PC-3 (cell line): Measurements from ENCODE around the gene AOAH. TPM values are rescaled to one million over a fixed set of nuclear protein-coding genes. Genes with fewer than 3 reads are reported as not detected.

Experiments
- ATAC-seq: fragments of 200-7000 bp; cut with Tn5 transposase; 2 replicates; pipeline ENCODE4 v1.9.1; 2020; ENCODE audit warnings: mild to moderate bottlenecking, moderate library complexity
- BruUV-seq: library from RNA; stranded (reverse); fragments of 400-500 nt; replicated peaks from 2 replicates; lab custom pipeline; 2021; lab: Mats Ljungman, UMichigan
- CTCF ChIA-PET: fragments of 300-600 bp; sonication (Branson Sonifier 250); formaldehyde crosslinking; loops from one replicate; lab custom pipeline; 2022; ENCODE audit warnings: antibody characterized with exemption; lab: Charles Lee
- POLR2A ChIA-PET: fragments of 300-600 bp; sonication (Branson Sonifier 250); formaldehyde crosslinking; loops from one replicate; lab custom pipeline; 2022; ENCODE audit warnings: antibody characterized with exemption; ENCODE audit not compliant: unreplicated experiment; lab: Charles Lee
- DNase-seq: peaks from one replicate; pipeline ENCODE4 v3.0.0-alpha.2; 2015
- H2AFZ ChIP-seq: fragments of 300-600 bp; sonication (generic); 2 replicates; pipeline ENCODE4 v1.6.0; 2016; ENCODE audit warnings: antibody characterized with exemption, low read length
- H3F3A ChIP-seq: fragments of 300-600 bp; sonication (generic); one replicate; pipeline ENCODE4 v1.6.0; 2017; ENCODE audit warnings: antibody characterized with exemption, low read length, control low read depth, mild to moderate bottlenecking; ENCODE audit not compliant: unreplicated experiment
- H3K27ac ChIP-seq: fragments of 300-600 bp; sonication (generic); 2 replicates; pipeline ENCODE4 v1.5.1; 2016; ENCODE audit warnings: mild to moderate bottlenecking, low read length
- H3K27me3 ChIP-seq: fragments of 300-600 bp; sonication (generic); 2 replicates; pipeline ENCODE4 v1.6.1; 2016; ENCODE audit warnings: low read length, mixed read lengths
- H3K36me3 ChIP-seq: fragments of 300-600 bp; sonication (generic); 2 replicates; pipeline ENCODE4 v1.6.1; 2016; ENCODE audit warnings: low read depth, mixed run types, low read length, mixed read lengths
- H3K4me1 ChIP-seq: fragments of 300-600 bp; sonication (generic); 2 replicates; pipeline ENCODE4 v1.5.1; 2016; ENCODE audit warnings: low read length; ENCODE audit not compliant: insufficient read depth
- H3K4me2 ChIP-seq: fragments of 300-600 bp; sonication (generic); 2 replicates; pipeline ENCODE4 v1.6.0; 2016; ENCODE audit warnings: low read length
- H3K4me3 ChIP-seq: fragments of 300-600 bp; sonication (generic); 2 replicates; pipeline ENCODE4 v1.5.1; 2016; ENCODE audit warnings: mild to moderate bottlenecking, low read length, mixed read lengths
- H3K79me2 ChIP-seq: fragments of 300-600 bp; sonication (generic); 2 replicates; pipeline ENCODE4 v1.6.1; 2017; ENCODE audit warnings: low read length, mixed read lengths
- H3K9ac ChIP-seq: fragments of 300-600 bp; sonication (generic); 2 replicates; pipeline ENCODE4 v1.6.0; 2016; ENCODE audit warnings: mild to moderate bottlenecking, low read length
- H3K9me2 ChIP-seq: fragments of 300-600 bp; sonication (generic); replicated peaks from 2 replicates; pipeline ENCODE4 v1.6.1; 2016; ENCODE audit warnings: mixed run types, low read length, mixed read lengths
- H3K9me3 ChIP-seq: fragments of 300-600 bp; sonication (generic); 2 replicates; pipeline ENCODE4 v1.6.1; 2016; ENCODE audit warnings: low read length, mixed read lengths
- H4K20me1 ChIP-seq: fragments of 300-600 bp; sonication (generic); 2 replicates; pipeline ENCODE4 v1.6.1; 2016; ENCODE audit warnings: low read length, mixed read lengths
- EZH2 ChIP-seq: fragments of 300-600 bp; sonication (generic); IDR thresholded peaks from one replicate; pipeline ENCODE4 v1.6.1; 2017; ENCODE audit warnings: antibody characterized with exemption, mild to moderate bottlenecking, low read length; ENCODE audit not compliant: unreplicated experiment
- EZH2phosphoT487 ChIP-seq: fragments of 300-600 bp; sonication (generic); IDR thresholded peaks from 2 replicates; pipeline ENCODE4 v1.6.1; 2018; ENCODE audit warnings: mild to moderate bottlenecking, antibody characterized with exemption, low read length, borderline replicate concordance
- intact Hi-C: fragments of 100-400 bp; cut with micrococcal nuclease; formaldehyde crosslinking; loops from 2 replicates; pipeline ENCODE4 v1.9.0; 2023
- total RNA-seq: library from RNA; depleted of rRNA; stranded (reverse); fragments of >200 nt; gene quantifications from 2 replicates; pipeline ENCODE4 v1.2.3, GENCODE V29; 2014
- TF ChIP-seq, protein P1 (sequence below): fragments of 300-600 bp; sonication (generic); conservative IDR thresholded peaks from 2 replicates; pipeline ENCODE4 v1.5.1; 2017; ENCODE audit warnings: antibody characterized with exemption, low read depth, mild to moderate bottlenecking, low read length

Gene AOAH
- total RNA-seq, 1 experiment from 2014 or later = not detected

DNA sequence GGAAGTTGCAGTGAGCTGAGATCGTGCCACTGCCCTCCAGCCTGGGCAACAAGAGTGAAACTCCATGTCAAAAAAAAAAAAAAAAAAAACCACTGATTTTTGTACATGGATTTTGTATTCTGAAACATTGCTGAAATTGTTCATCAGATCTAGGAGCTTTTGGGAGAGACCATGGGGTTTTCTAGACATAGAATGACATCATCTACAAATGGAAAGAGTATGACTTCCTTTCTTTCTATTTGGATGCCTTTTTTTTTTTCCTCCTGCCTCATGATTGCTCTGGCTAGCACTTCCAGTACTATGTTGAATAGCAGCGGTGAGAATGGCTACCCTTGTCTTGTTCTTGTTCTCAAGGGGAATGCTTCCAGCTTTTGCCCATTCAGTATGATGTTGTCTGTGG is 245.5 kb downstream of the AOAH start:
- no peaks in the 10 kb centered on the region for H4K20me1 ChIP-seq
- no peak for DNase-seq
- ChIA-PET POLR2A (no interaction called here), CTCF (no interaction called here)
- TF ChIP-seq EZH2phosphoT487 = no peak
- TF ChIP-seq EZH2 = no peak
- TF ChIP-seq, protein P1, sequence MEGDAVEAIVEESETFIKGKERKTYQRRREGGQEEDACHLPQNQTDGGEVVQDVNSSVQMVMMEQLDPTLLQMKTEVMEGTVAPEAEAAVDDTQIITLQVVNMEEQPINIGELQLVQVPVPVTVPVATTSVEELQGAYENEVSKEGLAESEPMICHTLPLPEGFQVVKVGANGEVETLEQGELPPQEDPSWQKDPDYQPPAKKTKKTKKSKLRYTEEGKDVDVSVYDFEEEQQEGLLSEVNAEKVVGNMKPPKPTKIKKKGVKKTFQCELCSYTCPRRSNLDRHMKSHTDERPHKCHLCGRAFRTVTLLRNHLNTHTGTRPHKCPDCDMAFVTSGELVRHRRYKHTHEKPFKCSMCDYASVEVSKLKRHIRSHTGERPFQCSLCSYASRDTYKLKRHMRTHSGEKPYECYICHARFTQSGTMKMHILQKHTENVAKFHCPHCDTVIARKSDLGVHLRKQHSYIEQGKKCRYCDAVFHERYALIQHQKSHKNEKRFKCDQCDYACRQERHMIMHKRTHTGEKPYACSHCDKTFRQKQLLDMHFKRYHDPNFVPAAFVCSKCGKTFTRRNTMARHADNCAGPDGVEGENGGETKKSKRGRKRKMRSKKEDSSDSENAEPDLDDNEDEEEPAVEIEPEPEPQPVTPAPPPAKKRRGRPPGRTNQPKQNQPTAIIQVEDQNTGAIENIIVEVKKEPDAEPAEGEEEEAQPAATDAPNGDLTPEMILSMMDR = no peak
- intact Hi-C loops = no loop called here
- no peak overlapping the region for H3K27ac ChIP-seq
- no TSS peak for BruUV-seq
- no peaks in the 10 kb centered on the region for H3K79me2 ChIP-seq
- H3K27me3 ChIP-seq = peaks cover 15% of the 10 kb centered on the region
- H3K4me2 ChIP-seq = no peak overlapping the region
- H3K4me3 ChIP-seq = no peak overlapping the region
- no peaks in the 10 kb centered on the region for H3K36me3 ChIP-seq
- H3K9ac ChIP-seq = no peak overlapping the region
- ATAC-seq = no peak
- no peak overlapping the region for H2AFZ ChIP-seq
- no peaks in the 10 kb centered on the region for H3K9me3 ChIP-seq
- no peaks in the 10 kb centered on the region for H3K9me2 ChIP-seq
- H3F3A ChIP-seq = no peaks in the 10 kb centered on the region
- 0 out of 2 replicates have a peak, but pooled peaks cover 7% of the 10 kb centered on the region for H3K4me1 ChIP-seq

DNA sequence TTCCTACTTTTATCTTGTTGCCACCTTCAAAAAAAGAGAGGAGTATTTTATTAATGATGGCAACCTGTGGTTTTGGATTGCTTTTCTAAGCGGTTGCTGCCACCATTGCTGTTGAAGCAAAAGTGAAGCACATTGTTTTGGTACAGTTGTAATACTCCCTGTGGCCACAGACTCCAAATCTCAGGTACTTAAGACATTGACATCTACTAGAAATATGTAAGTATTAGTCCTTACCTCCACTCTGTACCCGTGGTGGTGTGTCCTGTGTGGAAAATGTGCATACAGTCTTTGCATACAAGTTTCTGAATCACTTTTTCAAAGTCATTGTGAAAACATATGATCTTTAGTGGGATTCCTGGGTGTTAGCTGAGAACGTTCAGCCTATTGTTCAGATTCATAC is 248.9 kb downstream of the AOAH start:
- Histone ChIP-seq H3K9me2 (no peaks in the 10 kb centered on the region), H3K4me1 (0 out of 2 replicates have a peak, but pooled peaks cover 7% of the 10 kb centered on the region), H3F3A (no peaks in the 10 kb centered on the region), H3K4me3 (no peak overlapping the region), H3K27me3 (peaks cover 2% of the 10 kb centered on the region), H3K9me3 (no peaks in the 10 kb centered on the region), H3K79me2 (no peaks in the 10 kb centered on the region), H3K27ac (no peak overlapping the region), H3K36me3 (no peaks in the 10 kb centered on the region), H3K4me2 (no peak overlapping the region), H3K9ac (no peak overlapping the region), H4K20me1 (no peaks in the 10 kb centered on the region), H2AFZ (no peak overlapping the region)
- intact Hi-C loops = no loop called here
- DNase-seq = no peak
- BruUV-seq = no TSS peak
- ChIA-PET POLR2A (no interaction called here), CTCF (interaction anchor here (0.6 kb wide), 1 partner anchor 560 kb away, joined by 5 read pairs; no protein-coding TSS in a partner anchor)
- ATAC-seq = no peak
- TF ChIP-seq EZH2 = no peak
- TF ChIP-seq EZH2phosphoT487 = no peak
- TF ChIP-seq, protein P1 = no peak

DNA sequence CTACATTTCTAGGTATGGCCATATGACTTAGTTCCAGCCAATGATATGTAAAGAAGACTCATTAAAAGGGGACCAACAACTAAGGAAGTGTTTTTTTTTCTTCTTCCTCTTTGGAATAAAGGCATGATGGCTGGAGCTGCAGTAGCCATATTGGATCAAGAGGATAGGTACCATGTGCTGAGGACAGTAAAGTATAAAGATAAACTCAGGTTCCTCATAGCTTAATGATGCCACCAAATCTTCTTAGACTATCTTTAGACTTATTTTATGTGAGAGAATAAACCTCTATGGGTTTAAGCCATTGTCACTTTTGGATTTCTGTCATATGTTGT is 249.3 kb downstream of the AOAH start:
- Histone ChIP-seq H3K9me2 (no peaks in the 10 kb centered on the region), H2AFZ (no peak overlapping the region), H3K27ac (no peak overlapping the region), H3K36me3 (no peaks in the 10 kb centered on the region), H3K27me3 (no peaks in the 10 kb centered on the region), H4K20me1 (no peaks in the 10 kb centered on the region), H3K4me2 (no peak overlapping the region), H3K9ac (no peak overlapping the region), H3F3A (no peaks in the 10 kb centered on the region), H3K9me3 (no peaks in the 10 kb centered on the region), H3K4me1 (0 out of 2 replicates have a peak, but pooled peaks cover 7% of the 10 kb centered on the region), H3K79me2 (no peaks in the 10 kb centered on the region), H3K4me3 (no peak overlapping the region)
- CTCF ChIA-PET = interaction anchor here (0.6 kb wide), 1 partner anchor 560 kb away, joined by 5 read pairs; no protein-coding TSS in a partner anchor
- TF ChIP-seq, protein P1 = no peak
- no peak for TF ChIP-seq EZH2
- TF ChIP-seq EZH2phosphoT487 = no peak
- intact Hi-C loops = no loop called here
- DNase-seq = no peak
- POLR2A ChIA-PET = no interaction called here
- BruUV-seq = no TSS peak
- ATAC-seq = no peak
